ENCODE data around the gene MAB21L2. TPM values are rescaled to one million over a fixed set of nuclear protein-coding genes. Genes with fewer than 3 reads are reported as not detected.

The MAB21L2 gene
- total and polyA plus RNA-seq, 2 of the 13 experiments (the other 11 are each of a cell fraction or from before 2014, with no cell fraction given), result not detected

- TF ChIP-seq NBN (conservative IDR thresholded peaks at IDR 0.05), result no peak
- ATAC-seq, result no peak
- in situ Hi-C loops (cut with HindIII; ENCODE audit: extremely low pct_ligation_motif_present, low pct_unique_long_range_greater_than_20kb), result no loop called here
- BruUV-seq (replicated peaks), result no TSS peak
- intact Hi-C loops (cut with micrococcal nuclease; ENCODE audit: unreplicated experiment), result no loop called here
- Histone ChIP-seq H3K27ac (ENCODE audit: extremely low read length, insufficient read depth, low read length) (no peak overlapping the region), H3K79me2 (ENCODE audit: insufficient read depth, low read length) (no peaks in the 10 kb centered on the region), H3K4me2 (ENCODE audit: low read depth, low read length) (no peak overlapping the region), H3K9me3 (ENCODE audit: low read length) (no peaks in the 10 kb centered on the region), H3K4me3 (replicated peaks in 1 of 3; ENCODE audit: insufficient read depth in 1 of 3, low read depth in 2 of 3, low read length in 3 of 3) (no peak overlapping the region), H2AFZ (ENCODE audit: low read length) (no peak overlapping the region), H4K20me1 (ENCODE audit: insufficient read depth, low read length) (no peaks in the 10 kb centered on the region), H3K4me1 (ENCODE audit: insufficient read depth, low read length) (no peaks in the 10 kb centered on the region), H3K36me3 (replicated peaks in 1 of 2; ENCODE audit: control insufficient read depth in 1 of 2, insufficient read depth in 2 of 2, low read length in 2 of 2) (peaks cover 5 to 8% of the 10 kb centered on the region in 2 experiments; a peak in 2 of 5 replicates), H3K27me3 (ENCODE audit: control insufficient read depth in 1 of 2, insufficient read depth in 2 of 2, low read length in 2 of 2) (no peaks in the 10 kb centered on the region), H3K9ac (ENCODE audit: insufficient read depth, low read depth, low read length) (no peak overlapping the region)
- FAIRE-seq, result no peak
- no peak for DNase-seq (ENCODE audit: low spot score)
- ChIA-PET CTCF (ENCODE audit: low intra/inter-chr PET ratio, low total read pairs) (no interaction called here), POLR2A (no interaction called here)
- WGBS (ENCODE audit: low lambda C conversion rate), result 96% methylated on average over 9 of the region's 9 CpGs
These were observed 1.6 kb upstream of the MAB21L2 start for GRCh38 chr4:150580306-150580705.

- no peak overlapping the region for H2AFZ ChIP-seq (ENCODE audit: low read length)
- no peaks in the 10 kb centered on the region for H3K4me1 ChIP-seq (ENCODE audit: insufficient read depth, low read length)
- no peaks in the 10 kb centered on the region for H3K27me3 ChIP-seq (ENCODE audit: control insufficient read depth in 1 of 2, insufficient read depth in 2 of 2, low read length in 2 of 2)
- H3K27ac ChIP-seq (ENCODE audit: extremely low read length, insufficient read depth, low read length), result no peak overlapping the region
- DNase-seq (ENCODE audit: low spot score) (no peak), ATAC-seq (no peak), FAIRE-seq (no peak)
- H3K36me3 ChIP-seq (replicated peaks in 1 of 2; ENCODE audit: control insufficient read depth in 1 of 2, insufficient read depth in 2 of 2, low read length in 2 of 2), result peaks cover 5 to 8% of the 10 kb centered on the region in 2 experiments; a peak in 2 of 5 replicates
- no peak overlapping the region for H3K4me3 ChIP-seq (replicated peaks in 1 of 3; ENCODE audit: insufficient read depth in 1 of 3, low read depth in 2 of 3, low read length in 3 of 3)
- in situ Hi-C loops (cut with HindIII; ENCODE audit: extremely low pct_ligation_motif_present, low pct_unique_long_range_greater_than_20kb), result no loop called here
- ChIA-PET CTCF (ENCODE audit: low intra/inter-chr PET ratio, low total read pairs) (no interaction called here), POLR2A (no interaction called here)
- BruUV-seq (replicated peaks), result no TSS peak
- intact Hi-C loops (cut with micrococcal nuclease; ENCODE audit: unreplicated experiment), result no loop called here
- WGBS (ENCODE audit: low lambda C conversion rate), result 96% methylated on average over 7 of the region's 7 CpGs
- H4K20me1 ChIP-seq (ENCODE audit: insufficient read depth, low read length), result no peaks in the 10 kb centered on the region
- H3K9ac ChIP-seq (ENCODE audit: insufficient read depth, low read depth, low read length), result no peak overlapping the region
- H3K9me3 ChIP-seq (ENCODE audit: low read length), result no peaks in the 10 kb centered on the region
- no peak overlapping the region for H3K4me2 ChIP-seq (ENCODE audit: low read depth, low read length)
- no peaks in the 10 kb centered on the region for H3K79me2 ChIP-seq (ENCODE audit: insufficient read depth, low read length)
- TF ChIP-seq ZNF724P (CRISPR knock-in tag; IDR thresholded peaks at IDR 0.05; ENCODE audit: borderline replicate concordance) (no peak), TRIM24 (CRISPR knock-in tag; IDR thresholded peaks at IDR 0.05) (no peak), SMAD3 (CRISPR knock-in tag; IDR thresholded peaks at IDR 0.05) (no peak), MEIS1 (CRISPR knock-in tag; IDR thresholded peaks at IDR 0.05; ENCODE audit: borderline replicate concordance) (no peak), ZNF430 (CRISPR knock-in tag; IDR thresholded peaks at IDR 0.05) (no peak), EHMT2 (IDR thresholded peaks at IDR 0.05; ENCODE audit: borderline replicate concordance, low read depth, low read length) (no peak)
These were observed 820 bp upstream of the MAB21L2 start for GRCh38 chr4:150581056-150581605.

Measured in HepG2 (cell line).